GM13976 (cell line): ENCODE results near the gene RERE.

Experiments
- DNase-seq: peaks from one replicate; pipeline ENCODE4 v3.0.0; 2012; ENCODE audit warnings: low spot score
- CTCF ChIP-seq: IDR thresholded peaks from 2 replicates; pipeline ENCODE4 v1.5.1; 2012; ENCODE audit warnings: borderline replicate concordance, mild to moderate bottlenecking; ENCODE audit not compliant: insufficient read depth; ENCODE audit errors: extremely low read depth, missing control alignments, control extremely low read depth
- in situ Hi-C: fragments of 300-500 bp; cut with MboI; formaldehyde crosslinking; loops from one replicate; pipeline ENCODE4 v1.12.0; 2022; ENCODE audit warnings: low sequenced_read_pairs, mixed read lengths, inconsistent platforms; ENCODE audit not compliant: unreplicated experiment

The RERE gene

GRCh38 chr1:8468751-8469150 is 348.7 kb downstream of the RERE start:
- in situ Hi-C loops, result no loop called here

GRCh38 chr1:8467308-8467707 is 350.1 kb downstream of the RERE start:
- in situ Hi-C loops, result no loop called here
- DNase-seq, result no peak
- no peak for TF ChIP-seq CTCF

More at GRCh38 chr1:8468751-8469150, 348.7 kb downstream of the RERE start:
- TF ChIP-seq CTCF, result no peak
- no peak for DNase-seq

- TF ChIP-seq CTCF, result no peak
- in situ Hi-C loops, result no loop called here
Observed at GRCh38 chr1:8465692-8466091, 351.7 kb downstream of the RERE start.

GRCh38 chr1:8465013-8465412 is 352.4 kb downstream of the RERE start:
- TF ChIP-seq CTCF, result no peak
- in situ Hi-C loops, result no loop called here
- no peak for DNase-seq

More at GRCh38 chr1:8465692-8466091, 351.7 kb downstream of the RERE start:
- DNase-seq, result no peak

GRCh38 chr1:8464377-8464776 is 353.1 kb downstream of the RERE start:
- in situ Hi-C loops, result no loop called here
- TF ChIP-seq CTCF, result no peak

GRCh38 chr1:8463144-8463927 is 354.1 kb downstream of the RERE start:
- TF ChIP-seq CTCF, result no peak
- DNase-seq, result no peak
- in situ Hi-C loops, result no loop called here

More at GRCh38 chr1:8464377-8464776, 353.1 kb downstream of the RERE start:
- no peak for DNase-seq
